ENCODE results near the gene MKRN2.

- no peak for TF ChIP-seq EP300 (IDR thresholded peaks at IDR 0.05)
- TF ChIP-seq, protein P1, sequence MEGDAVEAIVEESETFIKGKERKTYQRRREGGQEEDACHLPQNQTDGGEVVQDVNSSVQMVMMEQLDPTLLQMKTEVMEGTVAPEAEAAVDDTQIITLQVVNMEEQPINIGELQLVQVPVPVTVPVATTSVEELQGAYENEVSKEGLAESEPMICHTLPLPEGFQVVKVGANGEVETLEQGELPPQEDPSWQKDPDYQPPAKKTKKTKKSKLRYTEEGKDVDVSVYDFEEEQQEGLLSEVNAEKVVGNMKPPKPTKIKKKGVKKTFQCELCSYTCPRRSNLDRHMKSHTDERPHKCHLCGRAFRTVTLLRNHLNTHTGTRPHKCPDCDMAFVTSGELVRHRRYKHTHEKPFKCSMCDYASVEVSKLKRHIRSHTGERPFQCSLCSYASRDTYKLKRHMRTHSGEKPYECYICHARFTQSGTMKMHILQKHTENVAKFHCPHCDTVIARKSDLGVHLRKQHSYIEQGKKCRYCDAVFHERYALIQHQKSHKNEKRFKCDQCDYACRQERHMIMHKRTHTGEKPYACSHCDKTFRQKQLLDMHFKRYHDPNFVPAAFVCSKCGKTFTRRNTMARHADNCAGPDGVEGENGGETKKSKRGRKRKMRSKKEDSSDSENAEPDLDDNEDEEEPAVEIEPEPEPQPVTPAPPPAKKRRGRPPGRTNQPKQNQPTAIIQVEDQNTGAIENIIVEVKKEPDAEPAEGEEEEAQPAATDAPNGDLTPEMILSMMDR (IDR thresholded peaks at IDR 0.05): no peak
- TF ChIP-seq POLR2AphosphoS5 (IDR thresholded peaks at IDR 0.05): no peak
Observed at GRCh38 chr3:12569836-12570235, 12.9 kb downstream of the MKRN2 start.
